ENCODE data around the gene PDCD1.

PDCD1 gene

GRCh38 chr2:241874277-241874925 lies 15.7 kb upstream of the PDCD1 start:
- no peak for TF ChIP-seq CTCF (conservative IDR thresholded peaks at IDR 0.05)

GRCh38 chr2:241873803-241874110 lies 15.1 kb upstream of the PDCD1 start:
- no peak overlapping the region for H3K27ac ChIP-seq
- no peak for TF ChIP-seq CTCF (conservative IDR thresholded peaks at IDR 0.05)

More at GRCh38 chr2:241874277-241874925, 15.7 kb upstream of the PDCD1 start:
- no peak overlapping the region for H3K27ac ChIP-seq

GRCh38 chr2:241873081-241873802 lies 14.5 kb upstream of the PDCD1 start:
- no peak for TF ChIP-seq CTCF (conservative IDR thresholded peaks at IDR 0.05)
- no peak overlapping the region for H3K27ac ChIP-seq

- TF ChIP-seq CTCF (conservative IDR thresholded peaks at IDR 0.05) = no peak
- no peak overlapping the region for H3K27ac ChIP-seq
Observed at GRCh38 chr2:241872313-241872642, 13.6 kb upstream of the PDCD1 start.

- no peak overlapping the region for H3K27ac ChIP-seq
- no peak for TF ChIP-seq CTCF (conservative IDR thresholded peaks at IDR 0.05)
Observed at GRCh38 chr2:241871538-241872312, 13.0 kb upstream of the PDCD1 start.

GRCh38 chr2:241870611-241871537 lies 12.2 kb upstream of the PDCD1 start:
- TF ChIP-seq CTCF (conservative IDR thresholded peaks at IDR 0.05) = no peak
- no peak overlapping the region for H3K27ac ChIP-seq

All from VCaP (cell line).